Ishikawa (cell line): Measurements from ENCODE around the gene CNOT11.

Experiments used
- CEBPB ChIP-seq: IDR thresholded peaks from 2 replicates; pipeline ENCODE4 v1.6.1; 2012
- CREB1 ChIP-seq: IDR thresholded peaks from 2 replicates; pipeline ENCODE4 v1.6.1; 2012; ENCODE audit warnings: low read depth
- EGR1 ChIP-seq: IDR thresholded peaks from 2 replicates; pipeline ENCODE4 v1.6.1; 2012
- EP300 ChIP-seq: IDR thresholded peaks from 2 replicates; pipeline ENCODE4 v1.6.1; 2012; ENCODE audit warnings: borderline replicate concordance
- MAX ChIP-seq: IDR thresholded peaks from 2 replicates; pipeline ENCODE4 v1.6.1; 2012
- RAD21 ChIP-seq: IDR thresholded peaks from 2 replicates; pipeline ENCODE4 v1.6.1; 2012; ENCODE audit warnings: low read depth
- REST ChIP-seq: IDR thresholded peaks from 2 replicates; pipeline ENCODE4 v1.6.1; 2012; ENCODE audit warnings: low read depth, mild to moderate bottlenecking
- TCF12 ChIP-seq: IDR thresholded peaks from 2 replicates; pipeline ENCODE4 v1.6.1; 2012; ENCODE audit warnings: low read depth
- TEAD4 ChIP-seq: IDR thresholded peaks from 2 replicates; pipeline ENCODE4 v1.6.1; 2012
- USF1 ChIP-seq: IDR thresholded peaks from 2 replicates; pipeline ENCODE4 v1.6.1; 2012
- YY1 ChIP-seq: IDR thresholded peaks from 2 replicates; pipeline ENCODE4 v1.6.1; 2012; ENCODE audit warnings: low read depth

GRCh38 chr2:101204400-101205115 is 48.1 kb upstream of the CNOT11 start:
- no peak for TF ChIP-seq MAX
- TF ChIP-seq EP300, result no peak
- no peak for TF ChIP-seq REST
- no peak for TF ChIP-seq USF1
- no peak for TF ChIP-seq YY1
- TF ChIP-seq CEBPB, result no peak
- no peak for TF ChIP-seq TCF12
- no peak for TF ChIP-seq CREB1
- TF ChIP-seq EGR1, result no peak
- no peak for TF ChIP-seq TEAD4
- no peak for TF ChIP-seq RAD21
